Esophagus mucosa (tissue), 1 donor: Measurements from ENCODE around the gene HTRA1. TPM values are rescaled to one million over a fixed set of nuclear protein-coding genes. Genes with fewer than 3 reads are reported as not detected.
A peak's percentile ranks its signal among the peaks of the same experiment; 100 is the strongest.

ENCODE experiments used
- ATAC-seq: fragments of 200-7000 bp; cut with Tn5 transposase; one replicate; pipeline ENCODE4 v1.9.1; 2020
- total RNA-seq: library from RNA; stranded (reverse); gene quantifications from one replicate; pipeline ENCODE4 v1.2.4, GENCODE V29; 2023
- donor health status: DM: yes; HTN: yes; CAD: no.

Gene HTRA1
- total RNA-seq, 1 donor from 2014 or later = 15.3 TPM

GRCh38 chr10:122455376-122456079, 5.8 kb upstream of the HTRA1 start:
- no peak for ATAC-seq

GRCh38 chr10:122457934-122458333, 3.4 kb upstream of the HTRA1 start:
- no peak for ATAC-seq

GRCh38 chr10:122458693-122459092, 2.7 kb upstream of the HTRA1 start:
- ATAC-seq = no peak

- ATAC-seq = no peak
These were observed 1.6 kb upstream of the HTRA1 start for GRCh38 chr10:122459561-122460273.

- no peak for ATAC-seq
These were observed 461 bp upstream of the HTRA1 start for GRCh38 chr10:122460891-122461293.

- ATAC-seq = peak; percentile 49
These were observed 578 bp downstream of the HTRA1 start for GRCh38 chr10:122461729-122462532.

GRCh38 chr10:122462533-122463465, 1.4 kb downstream of the HTRA1 start:
- ATAC-seq = peak; percentile 14

GRCh38 chr10:122463466-122464249, 2.3 kb downstream of the HTRA1 start:
- ATAC-seq = no peak

GRCh38 chr10:122464250-122464510, 2.8 kb downstream of the HTRA1 start:
- no peak for ATAC-seq

GRCh38 chr10:122464586-122464985, 3.2 kb downstream of the HTRA1 start:
- ATAC-seq = no peak

- no peak for ATAC-seq
These were observed 4.2 kb downstream of the HTRA1 start for GRCh38 chr10:122465401-122466040.

- no peak for ATAC-seq
These were observed 5.6 kb downstream of the HTRA1 start for GRCh38 chr10:122466951-122467381.

- ATAC-seq = no peak
These were observed 6.3 kb downstream of the HTRA1 start for GRCh38 chr10:122467701-122468100.

- ATAC-seq = no peak
These were observed 7.1 kb downstream of the HTRA1 start for GRCh38 chr10:122468307-122468925.

- ATAC-seq = peak; percentile 80
These were observed 7.8 kb downstream of the HTRA1 start for GRCh38 chr10:122468926-122469781.

- ATAC-seq = no peak
These were observed 8.5 kb downstream of the HTRA1 start for GRCh38 chr10:122469848-122470247.

GRCh38 chr10:122471531-122472177, 10.3 kb downstream of the HTRA1 start:
- ATAC-seq = no peak

- ATAC-seq = no peak
These were observed 11.8 kb downstream of the HTRA1 start for GRCh38 chr10:122473116-122473515.
